Osteoblast (primary cell): ENCODE measurements around the gene SUSD3. TPM values are rescaled to one million over a fixed set of nuclear protein-coding genes. Genes with fewer than 3 reads are reported as not detected.

Source experiments
- DNase-seq: peaks from one replicate; pipeline ENCODE4 v3.0.0; 2011; ENCODE audit warnings: low spot score, mixed read lengths; ENCODE audit not compliant: insufficient read length; ENCODE audit errors: missing footprints
- H2AFZ ChIP-seq: 2 replicates; pipeline ENCODE4 v1.6.0; 2011; ENCODE audit warnings: mild to moderate bottlenecking, low read length
- H3K27ac ChIP-seq: 2 replicates; pipeline ENCODE4 v1.5.1; 2011; ENCODE audit warnings: mild to moderate bottlenecking, low read depth, low read length, moderate library complexity
- H3K27me3 ChIP-seq: 2 replicates; pipeline ENCODE4 v1.6.0; 2012; ENCODE audit warnings: mild to moderate bottlenecking, control low read depth, inconsistent platforms, low read length, moderate library complexity; ENCODE audit not compliant: insufficient read depth
- H3K36me3 ChIP-seq: 2 replicates; pipeline ENCODE4 v1.5.1; 2011; ENCODE audit warnings: mild to moderate bottlenecking, low read length, control low read depth, moderate library complexity; ENCODE audit not compliant: insufficient read depth
- H3K4me1 ChIP-seq: 2 replicates; pipeline ENCODE4 v1.5.1; 2011; ENCODE audit warnings: mild to moderate bottlenecking, low read length, control low read depth, moderate library complexity; ENCODE audit not compliant: insufficient read depth
- H3K4me2 ChIP-seq: 2 replicates; pipeline ENCODE4 v1.6.0; 2011; ENCODE audit warnings: mild to moderate bottlenecking, low read length; ENCODE audit not compliant: insufficient read depth
- H3K4me3 ChIP-seq: fragments of 200-600 bp; sonication (generic); 3 replicates; pipeline ENCODE4 v1.5.1; 2012; ENCODE audit warnings: mild to moderate bottlenecking, low read length, inconsistent platforms; ENCODE audit not compliant: insufficient read depth
- H3K79me2 ChIP-seq: 2 replicates; pipeline ENCODE4 v1.6.0; 2012; ENCODE audit warnings: mild to moderate bottlenecking, low read length, control low read depth, inconsistent platforms; ENCODE audit not compliant: insufficient read depth
- H3K9me3 ChIP-seq: 2 replicates; pipeline ENCODE4 v1.5.1; 2011; ENCODE audit warnings: low read depth, low read length, control low read depth
- H4K20me1 ChIP-seq: 2 replicates; pipeline ENCODE4 v1.6.0; 2012; ENCODE audit warnings: mild to moderate bottlenecking, low read length, control low read depth; ENCODE audit not compliant: insufficient read depth
- CTCF ChIP-seq: IDR thresholded peaks from 2 replicates; pipeline ENCODE4 v1.5.1; 2011; ENCODE audit warnings: mild to moderate bottlenecking, low read depth, low read length, moderate library complexity; ENCODE audit errors: extremely low read depth
- total RNA-seq: library from RNA; depleted of rRNA; stranded (reverse); fragments of >200 nt; gene quantifications from 2 replicates; pipeline ENCODE4 v1.2.3, GENCODE V29; 2012

The SUSD3 gene
- total RNA-seq, 1 donor, result 0.36 TPM

DNA sequence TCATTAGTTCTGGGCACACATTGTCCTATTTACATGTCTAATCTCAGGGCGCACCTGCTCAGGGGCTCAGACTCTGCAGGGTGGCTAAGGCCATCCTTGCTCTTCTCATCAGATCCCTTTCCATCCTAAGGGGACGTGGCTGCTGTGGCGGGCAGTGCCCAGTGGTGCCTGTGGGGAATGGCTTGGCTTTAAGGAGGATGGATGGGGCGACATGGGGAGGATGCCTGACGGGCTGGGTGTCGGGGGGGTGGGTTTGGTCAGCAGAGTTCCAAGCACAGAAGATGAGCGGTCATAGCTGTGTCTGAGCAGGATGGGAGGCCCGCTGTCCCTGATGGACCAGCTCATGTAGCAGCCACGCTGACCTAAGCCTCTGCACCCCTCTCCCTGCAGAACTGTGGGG, 40.9 kb upstream of the SUSD3 start:
- H4K20me1 ChIP-seq, result no peaks in the 10 kb centered on the region
- no peak overlapping the region for H2AFZ ChIP-seq
- H3K27me3 ChIP-seq, result peaks cover 6% of the 10 kb centered on the region
- no peaks in the 10 kb centered on the region for H3K79me2 ChIP-seq
- no peak overlapping the region for H3K27ac ChIP-seq
- H3K4me1 ChIP-seq, result no peaks in the 10 kb centered on the region
- H3K4me3 ChIP-seq, result no peak overlapping the region
- no peak overlapping the region for H3K4me2 ChIP-seq
- peak; percentile 43 for DNase-seq
- TF ChIP-seq CTCF, result no peak
- no peaks in the 10 kb centered on the region for H3K36me3 ChIP-seq
- no peaks in the 10 kb centered on the region for H3K9me3 ChIP-seq

- Histone ChIP-seq H3K36me3 (no peaks in the 10 kb centered on the region), H2AFZ (no peak overlapping the region), H3K27me3 (peaks cover 6% of the 10 kb centered on the region), H3K4me2 (no peak overlapping the region), H3K27ac (no peak overlapping the region), H3K4me3 (no peak overlapping the region), H4K20me1 (no peaks in the 10 kb centered on the region), H3K9me3 (no peaks in the 10 kb centered on the region), H3K79me2 (no peaks in the 10 kb centered on the region), H3K4me1 (no peaks in the 10 kb centered on the region)
- peak; percentile 58 for DNase-seq
- no peak for TF ChIP-seq CTCF
Measured at GRCh38 chr9:93020151-93020550, 38.4 kb upstream of the SUSD3 start.

GRCh38 chr9:93020771-93021670, 37.5 kb upstream of the SUSD3 start:
- Histone ChIP-seq H3K4me3 (no peak overlapping the region), H3K27ac (no peak overlapping the region), H3K27me3 (peaks cover 6% of the 10 kb centered on the region), H3K4me2 (no peak overlapping the region), H3K4me1 (no peaks in the 10 kb centered on the region), H2AFZ (no peak overlapping the region), H3K36me3 (no peaks in the 10 kb centered on the region), H3K79me2 (no peaks in the 10 kb centered on the region), H4K20me1 (no peaks in the 10 kb centered on the region), H3K9me3 (no peaks in the 10 kb centered on the region)
- peak; percentile 76 for DNase-seq
- TF ChIP-seq CTCF, result no peak

DNA sequence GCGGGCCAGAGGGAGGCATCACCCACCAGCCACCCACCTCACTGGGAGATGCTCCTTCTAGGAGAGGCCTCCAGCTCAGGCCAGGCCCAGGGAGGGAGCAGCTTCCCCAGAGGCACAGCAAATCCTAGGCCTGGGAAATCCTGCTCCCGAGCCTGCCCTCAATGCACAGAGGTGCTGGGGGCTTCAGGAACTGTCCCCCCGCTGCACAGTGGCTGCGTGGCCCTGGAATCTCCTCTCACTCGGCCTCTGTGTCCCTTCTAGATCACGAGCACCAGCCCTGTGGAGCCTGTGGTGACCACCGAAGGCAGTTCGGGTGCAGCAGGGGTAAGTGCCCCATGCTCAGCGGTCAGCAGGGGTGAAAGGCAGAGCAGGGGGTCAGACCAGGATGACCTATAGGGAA, 36.4 kb upstream of the SUSD3 start:
- H3K4me2 ChIP-seq, result no peak overlapping the region
- H3K36me3 ChIP-seq, result no peaks in the 10 kb centered on the region
- no peak overlapping the region for H3K27ac ChIP-seq
- H4K20me1 ChIP-seq, result no peaks in the 10 kb centered on the region
- no peaks in the 10 kb centered on the region for H3K4me1 ChIP-seq
- no peak for TF ChIP-seq CTCF
- H2AFZ ChIP-seq, result no peak overlapping the region
- no peaks in the 10 kb centered on the region for H3K79me2 ChIP-seq
- peak; percentile 46 for DNase-seq
- no peak overlapping the region for H3K4me3 ChIP-seq
- peaks cover 6% of the 10 kb centered on the region for H3K27me3 ChIP-seq
- H3K9me3 ChIP-seq, result no peaks in the 10 kb centered on the region
